WTC11 (cell line): ENCODE data around the gene STRIP1.

Experiments
- CBFB ChIP-seq: sonication (generic); formaldehyde crosslinking; IDR thresholded peaks from 2 replicates; pipeline ENCODE4 v1.8.1; 2022; ENCODE audit warnings: mild to moderate bottlenecking, low read depth, missing genetic modification reagents
- FOXK1 ChIP-seq: sonication (generic); formaldehyde crosslinking; IDR thresholded peaks from 2 replicates; pipeline ENCODE4 v1.8.0; 2022; ENCODE audit warnings: mild to moderate bottlenecking, moderate library complexity, missing genetic modification reagents
- JUN ChIP-seq: sonication (generic); formaldehyde crosslinking; IDR thresholded peaks from 2 replicates; pipeline ENCODE4 v1.8.0; 2023; ENCODE audit warnings: mild to moderate bottlenecking, missing genetic modification reagents
- ZNF263 ChIP-seq: sonication (generic); formaldehyde crosslinking; IDR thresholded peaks from 2 replicates; pipeline ENCODE4 v1.8.1; 2022; ENCODE audit warnings: low read depth, mild to moderate bottlenecking, moderate library complexity, missing genetic modification reagents
- TF ChIP-seq, protein P1 (sequence below): fragments of 200-600 bp; IDR thresholded peaks from 2 replicates; pipeline ENCODE4 v1.8.0; 2022; ENCODE audit warnings: antibody characterized with exemption

DNA sequence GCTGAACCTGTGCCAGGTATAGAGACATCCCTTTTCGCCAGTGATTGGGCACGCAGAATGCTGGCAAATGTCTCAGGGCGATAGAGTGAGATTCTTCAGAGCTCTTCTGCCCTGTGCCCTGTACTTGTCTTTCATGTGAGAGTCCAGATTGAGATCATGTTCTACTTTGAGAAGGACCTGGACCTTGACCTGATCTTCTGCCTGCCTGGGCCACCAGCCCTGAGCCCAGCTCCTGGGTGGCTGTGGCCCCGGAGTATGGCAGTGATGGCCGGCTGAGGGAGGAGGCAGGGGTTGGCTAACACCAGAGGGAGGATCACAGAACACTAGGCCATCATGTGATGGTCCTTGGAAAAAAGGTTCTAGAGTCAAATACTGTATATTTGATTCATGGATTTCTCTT, 13.8 kb downstream of the STRIP1 start:
- TF ChIP-seq, protein P1, sequence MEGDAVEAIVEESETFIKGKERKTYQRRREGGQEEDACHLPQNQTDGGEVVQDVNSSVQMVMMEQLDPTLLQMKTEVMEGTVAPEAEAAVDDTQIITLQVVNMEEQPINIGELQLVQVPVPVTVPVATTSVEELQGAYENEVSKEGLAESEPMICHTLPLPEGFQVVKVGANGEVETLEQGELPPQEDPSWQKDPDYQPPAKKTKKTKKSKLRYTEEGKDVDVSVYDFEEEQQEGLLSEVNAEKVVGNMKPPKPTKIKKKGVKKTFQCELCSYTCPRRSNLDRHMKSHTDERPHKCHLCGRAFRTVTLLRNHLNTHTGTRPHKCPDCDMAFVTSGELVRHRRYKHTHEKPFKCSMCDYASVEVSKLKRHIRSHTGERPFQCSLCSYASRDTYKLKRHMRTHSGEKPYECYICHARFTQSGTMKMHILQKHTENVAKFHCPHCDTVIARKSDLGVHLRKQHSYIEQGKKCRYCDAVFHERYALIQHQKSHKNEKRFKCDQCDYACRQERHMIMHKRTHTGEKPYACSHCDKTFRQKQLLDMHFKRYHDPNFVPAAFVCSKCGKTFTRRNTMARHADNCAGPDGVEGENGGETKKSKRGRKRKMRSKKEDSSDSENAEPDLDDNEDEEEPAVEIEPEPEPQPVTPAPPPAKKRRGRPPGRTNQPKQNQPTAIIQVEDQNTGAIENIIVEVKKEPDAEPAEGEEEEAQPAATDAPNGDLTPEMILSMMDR, result no peak
- TF ChIP-seq CBFB (CRISPR knock-in tag) (no peak), JUN (CRISPR knock-in tag) (no peak), FOXK1 (CRISPR knock-in tag) (no peak), ZNF263 (no peak)
